Astrocyte of the cerebellum (primary cell): ENCODE results near the gene P2RX2.

Experiments
- DNase-seq: peaks from one replicate; pipeline ENCODE4 v3.0.0-alpha.2; 2011; ENCODE audit warnings: low read depth
- H3K4me3 ChIP-seq: 2 replicates; pipeline ENCODE4 v1.5.1; 2011; ENCODE audit warnings: mild to moderate bottlenecking, low read depth, low read length, moderate library complexity
- in situ Hi-C: cut with HindIII; loops from 2 replicates; pipeline ENCODE4 v1.10.0; 2017; ENCODE audit warnings: low sequenced_read_pairs
- TF ChIP-seq, protein P1 (sequence below): IDR thresholded peaks from 2 replicates; pipeline ENCODE4 v1.5.1; 2012; ENCODE audit warnings: low read length, low read depth, moderate library complexity, mild to moderate bottlenecking; ENCODE audit errors: missing control alignments

Gene P2RX2

DNA sequence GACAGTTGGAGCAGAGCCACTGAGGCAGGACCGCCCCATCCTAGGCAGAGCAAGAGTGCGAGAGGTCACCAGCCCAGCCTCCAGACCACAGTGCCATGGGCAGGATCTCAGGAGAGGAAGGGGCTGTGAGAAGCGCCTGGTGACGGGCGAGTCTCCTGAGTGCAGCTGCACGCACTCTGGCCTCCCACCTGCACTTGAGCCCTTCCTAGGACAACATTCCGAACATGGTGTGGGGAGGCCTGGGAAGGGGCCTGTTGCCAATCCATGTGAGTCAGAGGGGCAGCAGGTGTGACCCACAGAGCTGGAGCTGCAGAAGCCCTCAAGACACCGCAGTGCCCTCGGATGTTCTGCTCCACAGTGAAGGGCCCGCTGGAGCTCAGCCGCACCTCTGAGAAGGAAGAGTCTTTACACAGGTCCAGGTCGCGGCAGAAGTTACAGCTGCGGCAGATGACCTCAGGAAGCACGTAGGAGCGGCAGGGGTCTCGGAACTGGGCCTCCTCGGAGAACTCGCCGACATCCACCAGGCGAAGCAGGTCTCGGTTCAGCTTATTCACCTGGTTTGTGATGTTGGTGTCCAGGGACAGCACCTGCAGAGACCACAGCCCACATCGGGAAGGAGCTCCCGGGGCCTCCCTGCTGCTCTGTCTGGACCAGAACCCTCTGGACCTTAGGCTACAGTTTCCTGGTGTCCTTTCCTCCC, 7.3 kb downstream of the P2RX2 start:
- TF ChIP-seq, protein P1, sequence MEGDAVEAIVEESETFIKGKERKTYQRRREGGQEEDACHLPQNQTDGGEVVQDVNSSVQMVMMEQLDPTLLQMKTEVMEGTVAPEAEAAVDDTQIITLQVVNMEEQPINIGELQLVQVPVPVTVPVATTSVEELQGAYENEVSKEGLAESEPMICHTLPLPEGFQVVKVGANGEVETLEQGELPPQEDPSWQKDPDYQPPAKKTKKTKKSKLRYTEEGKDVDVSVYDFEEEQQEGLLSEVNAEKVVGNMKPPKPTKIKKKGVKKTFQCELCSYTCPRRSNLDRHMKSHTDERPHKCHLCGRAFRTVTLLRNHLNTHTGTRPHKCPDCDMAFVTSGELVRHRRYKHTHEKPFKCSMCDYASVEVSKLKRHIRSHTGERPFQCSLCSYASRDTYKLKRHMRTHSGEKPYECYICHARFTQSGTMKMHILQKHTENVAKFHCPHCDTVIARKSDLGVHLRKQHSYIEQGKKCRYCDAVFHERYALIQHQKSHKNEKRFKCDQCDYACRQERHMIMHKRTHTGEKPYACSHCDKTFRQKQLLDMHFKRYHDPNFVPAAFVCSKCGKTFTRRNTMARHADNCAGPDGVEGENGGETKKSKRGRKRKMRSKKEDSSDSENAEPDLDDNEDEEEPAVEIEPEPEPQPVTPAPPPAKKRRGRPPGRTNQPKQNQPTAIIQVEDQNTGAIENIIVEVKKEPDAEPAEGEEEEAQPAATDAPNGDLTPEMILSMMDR = no peak
- in situ Hi-C loops = no loop called here
- no peak for DNase-seq

DNA sequence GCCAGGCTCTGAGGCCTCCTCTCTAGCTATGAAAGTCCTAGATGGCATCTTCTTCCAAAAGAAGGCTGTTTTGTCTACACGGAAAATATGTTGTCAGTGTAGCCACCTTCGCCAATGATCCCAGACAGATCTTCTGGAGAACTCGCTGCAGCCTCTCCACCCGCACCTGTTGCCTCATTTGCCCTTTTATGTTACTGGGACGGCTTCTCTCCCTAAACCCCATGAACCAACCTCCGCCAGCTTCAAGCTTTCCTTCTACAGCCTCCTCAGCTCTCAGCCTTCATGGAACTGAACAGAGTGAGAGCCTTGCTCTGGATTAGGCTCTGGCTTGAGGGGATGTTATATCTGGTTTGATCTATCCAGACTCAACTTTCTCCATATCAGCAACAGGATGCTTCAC, 10.8 kb downstream of the P2RX2 start:
- no peak overlapping the region for H3K4me3 ChIP-seq
- DNase-seq = no peak
- in situ Hi-C loops = no loop called here
- TF ChIP-seq, protein P1 = no peak

More for the DNA sequence above, 7.3 kb downstream of the P2RX2 start:
- no peak overlapping the region for H3K4me3 ChIP-seq

DNA sequence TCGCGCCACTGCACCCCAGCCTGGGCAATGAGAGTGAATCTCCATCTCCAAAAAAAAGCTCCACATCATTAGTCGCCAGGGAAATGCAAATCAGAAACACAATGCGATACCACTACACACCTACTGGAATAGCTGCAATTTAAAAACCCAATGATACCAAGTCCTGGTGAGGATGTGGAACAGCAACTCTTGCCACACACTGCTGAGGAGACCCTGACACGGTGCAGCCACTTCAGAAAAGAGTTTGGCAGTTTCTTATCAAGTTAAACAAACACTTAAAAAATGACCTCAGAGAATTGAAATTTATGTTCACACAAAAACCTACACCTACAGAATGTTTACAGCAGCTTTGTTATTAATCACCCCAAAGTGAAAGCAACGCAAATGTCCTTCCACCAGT, 12.1 kb downstream of the P2RX2 start:
- TF ChIP-seq, protein P1 = no peak
- in situ Hi-C loops = no loop called here
- H3K4me3 ChIP-seq = no peak overlapping the region
- DNase-seq = no peak

DNA sequence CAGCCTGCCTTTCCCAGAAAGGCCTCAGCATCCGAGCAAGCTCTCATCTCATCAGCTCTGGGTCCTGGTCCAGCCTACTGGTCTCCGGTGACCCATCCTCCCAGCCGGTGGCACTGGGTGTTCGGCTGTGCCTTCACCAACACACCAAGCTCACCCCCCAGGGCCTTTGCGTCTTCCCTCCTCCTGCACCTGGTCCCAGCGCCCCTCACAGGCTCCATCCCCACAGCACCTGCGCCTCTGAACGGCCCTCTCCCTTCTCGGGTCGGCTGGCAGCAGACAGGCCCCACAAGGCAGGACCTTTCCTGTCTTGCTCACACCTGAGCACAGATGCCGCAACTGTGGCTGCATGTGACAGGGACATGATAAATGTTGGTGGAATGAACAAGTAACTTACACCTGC, 13.1 kb downstream of the P2RX2 start:
- TF ChIP-seq, protein P1 = no peak
- in situ Hi-C loops = no loop called here
- no peak for DNase-seq
- no peak overlapping the region for H3K4me3 ChIP-seq

DNA sequence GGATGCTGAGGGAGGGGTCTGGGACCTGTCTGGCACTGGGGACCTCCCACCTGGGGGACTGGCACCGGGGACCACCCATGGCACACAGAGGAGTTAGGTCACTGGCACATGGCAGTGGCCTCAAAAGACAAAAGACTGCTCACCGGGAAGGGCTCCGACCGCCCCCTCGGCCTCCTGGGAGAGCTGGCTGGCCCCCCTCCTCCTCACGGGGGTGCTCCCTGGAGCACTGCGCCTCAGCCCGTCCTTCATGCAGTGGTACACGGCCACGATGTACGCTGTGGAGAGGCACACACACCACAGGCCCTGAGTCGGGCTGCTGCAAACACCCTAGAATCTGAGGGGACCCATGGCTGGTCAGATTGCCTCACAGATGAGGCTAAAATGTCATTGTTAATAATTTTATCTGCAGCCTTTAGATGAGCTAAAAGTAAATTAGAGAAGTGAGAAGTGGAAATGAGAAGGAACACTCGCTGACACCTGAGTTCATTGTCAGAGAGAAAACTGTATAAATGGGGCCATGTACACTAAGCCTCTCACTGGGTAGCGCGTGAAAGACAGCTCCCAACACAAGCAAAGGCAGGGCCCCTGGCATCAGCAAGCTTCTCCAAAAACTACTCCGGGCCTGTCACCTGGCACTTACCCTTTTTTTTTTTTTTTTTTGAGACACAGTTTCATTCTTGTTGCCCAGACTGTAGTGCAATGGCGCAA, 14.1 kb downstream of the P2RX2 start:
- DNase-seq = no peak
- H3K4me3 ChIP-seq = no peak overlapping the region
- TF ChIP-seq, protein P1 = no peak
- in situ Hi-C loops = no loop called here

DNA sequence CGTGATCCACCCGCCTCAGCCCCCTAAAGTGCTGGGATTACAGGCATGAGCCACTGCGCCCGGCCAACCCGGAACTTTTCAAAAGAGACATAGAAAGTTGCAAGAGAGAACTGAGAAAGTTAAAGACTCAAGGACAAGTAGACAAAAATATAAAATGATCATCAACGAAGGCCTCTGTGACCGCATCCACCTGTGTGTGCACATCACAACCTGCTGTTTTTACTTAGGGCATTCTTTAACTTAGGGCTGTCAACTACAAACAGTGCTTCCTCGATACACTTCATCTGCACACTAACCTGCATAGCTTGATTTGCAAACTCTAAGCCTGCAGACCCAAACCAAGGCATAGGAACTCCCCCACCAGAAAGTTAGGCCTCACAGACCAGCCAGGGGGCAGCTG, 14.8 kb downstream of the P2RX2 start:
- in situ Hi-C loops = no loop called here
- TF ChIP-seq, protein P1 = no peak
- no peak for DNase-seq
- H3K4me3 ChIP-seq = no peak overlapping the region
